UCSD-AML1 (cell line): ENCODE measurements around the gene CDC42SE2.
"Not testable (repeated sequence)": the region's sequence is repeated elsewhere in the genome, so short reads cannot be mapped to it uniquely, and the experiment has no call there.

Experiments used
- DNase-seq: peaks from one replicate; lab custom pipeline; 2025; ENCODE audit not compliant: unreplicated experiment; lab: John Stamatoyannopoulos, UW

The CDC42SE2 gene

DNA sequence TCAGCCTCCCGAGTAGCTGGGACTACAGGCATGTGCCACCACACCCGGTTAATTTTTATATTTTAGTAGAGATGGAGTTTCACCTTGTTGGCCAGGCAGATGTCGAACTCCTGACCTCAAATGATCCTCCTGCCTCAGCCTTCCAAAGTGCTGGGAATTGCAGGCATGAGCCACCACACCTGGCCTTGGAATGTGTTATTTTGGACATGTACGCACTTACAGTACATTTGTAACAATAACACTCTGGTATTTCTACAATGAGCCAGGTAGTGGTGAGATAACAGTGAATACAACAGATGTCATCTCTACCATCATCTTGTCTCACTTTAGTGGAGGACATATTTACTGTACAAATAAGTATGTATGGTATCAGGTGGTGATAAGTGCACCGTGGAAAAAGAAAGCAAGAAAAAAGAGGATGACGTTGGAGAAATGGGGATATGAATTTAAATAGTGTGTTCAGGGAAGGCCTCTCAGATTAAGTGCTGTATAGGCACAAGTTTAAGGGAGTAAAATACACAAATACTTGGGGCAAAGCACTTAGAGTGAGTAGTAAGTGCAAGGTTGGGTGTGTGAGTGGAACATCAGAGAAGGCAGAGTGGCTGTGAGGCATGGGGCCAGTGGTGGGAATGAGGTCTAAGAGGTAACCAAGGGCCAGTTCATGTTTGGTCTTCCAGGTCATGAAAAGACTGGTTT, 100.1 kb downstream of the CDC42SE2 start:
- no peak for DNase-seq

DNA sequence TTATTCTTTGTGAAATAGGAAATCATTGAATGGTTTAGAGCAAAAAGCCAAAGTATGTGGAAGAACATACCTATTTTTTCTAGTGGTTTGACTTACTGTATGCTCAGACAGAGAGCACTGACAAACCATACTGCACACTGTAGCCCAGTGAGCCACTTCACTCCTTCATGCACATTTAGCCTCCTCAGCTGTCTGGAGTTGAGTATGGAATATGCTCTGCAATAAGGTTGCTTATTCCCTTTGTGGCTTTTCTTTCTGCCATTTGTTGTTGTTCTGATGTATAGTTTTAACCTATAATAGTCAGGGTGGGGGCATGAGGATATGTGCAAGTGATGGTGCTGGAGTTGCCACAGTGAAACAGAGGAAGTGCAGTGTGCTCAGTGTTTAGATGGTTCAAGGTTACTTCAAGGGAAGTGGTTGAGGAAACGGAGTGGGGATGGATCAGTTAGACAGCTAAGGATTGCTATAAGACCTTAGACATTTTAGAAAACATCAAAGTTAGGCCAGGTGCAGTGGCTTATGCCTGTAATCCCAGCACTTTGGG, 100.7 kb downstream of the CDC42SE2 start:
- DNase-seq, result no peak

DNA sequence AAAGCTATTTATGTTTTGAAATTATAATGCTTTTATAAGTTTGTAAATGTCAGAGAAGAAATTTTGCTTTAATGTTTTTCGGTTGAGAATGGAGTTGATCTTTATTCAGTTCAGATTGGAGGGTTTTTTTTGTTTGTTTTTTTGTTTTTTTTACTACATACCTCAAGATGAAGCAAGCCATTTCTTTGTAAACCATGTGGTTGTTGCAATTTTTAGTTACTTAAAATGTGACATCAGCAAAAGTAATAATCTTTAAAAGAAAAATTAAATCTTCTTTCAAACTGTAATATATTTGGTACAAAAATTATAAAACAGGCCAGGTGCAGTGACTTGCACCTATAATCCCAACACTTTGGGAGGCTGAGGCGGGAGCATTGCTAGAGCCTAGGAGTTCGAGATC, 102.6 kb downstream of the CDC42SE2 start:
- no peak for DNase-seq

DNA sequence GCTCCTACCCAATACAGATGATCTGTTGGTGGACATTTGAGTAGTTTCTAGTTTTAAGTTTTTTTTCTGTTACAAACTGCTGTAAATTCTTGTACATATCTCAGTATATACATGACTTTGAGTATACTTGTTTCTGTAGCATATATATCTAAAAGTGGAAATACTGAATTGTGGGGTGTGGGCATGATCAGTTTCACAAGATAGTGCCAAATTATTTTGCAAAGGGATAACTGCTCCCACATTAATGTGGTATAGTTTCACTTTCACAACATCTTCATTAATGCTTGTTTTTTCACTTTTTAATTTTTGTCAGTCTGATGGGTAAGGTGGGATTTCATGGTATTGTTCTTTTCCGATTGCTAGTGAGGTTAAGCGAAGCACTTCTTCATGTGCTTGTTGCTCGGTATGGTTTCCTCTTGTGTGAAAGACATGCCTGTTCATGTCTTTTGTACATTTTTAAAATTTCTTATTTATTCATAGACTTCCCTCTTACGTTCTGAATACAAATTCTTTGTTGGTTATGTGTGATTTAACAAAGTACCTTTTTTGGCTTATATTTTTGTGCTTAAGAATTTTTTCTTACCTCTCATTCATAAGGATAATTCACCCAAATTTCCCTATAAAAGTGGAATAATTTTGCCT, 103.5 kb downstream of the CDC42SE2 start:
- no peak for DNase-seq

DNA sequence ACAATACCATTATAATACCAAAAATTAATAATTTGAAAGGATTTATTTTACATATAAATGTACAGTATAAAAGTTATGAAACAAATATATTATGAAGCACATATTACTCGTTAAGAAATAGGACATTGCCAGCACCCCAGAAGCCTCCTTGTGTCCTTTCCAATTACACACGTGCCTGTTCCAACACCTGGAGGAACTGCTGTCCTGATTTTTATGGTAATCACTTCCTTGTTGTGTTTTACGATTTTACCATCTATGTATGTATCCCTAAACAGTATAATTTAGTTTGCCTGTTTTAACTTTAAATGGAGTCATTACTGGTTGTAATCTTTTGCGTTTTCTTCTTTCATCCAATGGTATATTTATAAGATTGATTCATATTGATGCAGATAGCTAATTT, 105.0 kb downstream of the CDC42SE2 start:
- DNase-seq, result no peak

DNA sequence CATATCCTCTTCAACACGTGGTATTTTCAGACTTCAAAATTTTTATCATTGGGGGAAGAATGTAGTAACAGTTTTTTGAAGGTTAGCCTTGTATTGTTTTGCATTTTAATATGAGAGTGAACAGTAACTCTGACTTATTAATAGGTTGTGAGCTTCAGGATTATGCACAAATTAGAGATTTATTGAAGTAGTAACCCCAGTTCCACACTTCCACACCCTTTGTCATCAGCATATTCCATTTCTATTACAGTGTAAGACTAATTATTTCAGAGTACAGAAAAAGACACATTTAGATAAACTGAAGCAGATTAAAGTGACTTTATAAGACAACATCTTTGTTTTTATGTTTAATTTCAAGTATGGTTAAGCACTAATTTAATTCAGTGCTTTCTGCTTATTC, 105.7 kb downstream of the CDC42SE2 start:
- DNase-seq, result no peak

DNA sequence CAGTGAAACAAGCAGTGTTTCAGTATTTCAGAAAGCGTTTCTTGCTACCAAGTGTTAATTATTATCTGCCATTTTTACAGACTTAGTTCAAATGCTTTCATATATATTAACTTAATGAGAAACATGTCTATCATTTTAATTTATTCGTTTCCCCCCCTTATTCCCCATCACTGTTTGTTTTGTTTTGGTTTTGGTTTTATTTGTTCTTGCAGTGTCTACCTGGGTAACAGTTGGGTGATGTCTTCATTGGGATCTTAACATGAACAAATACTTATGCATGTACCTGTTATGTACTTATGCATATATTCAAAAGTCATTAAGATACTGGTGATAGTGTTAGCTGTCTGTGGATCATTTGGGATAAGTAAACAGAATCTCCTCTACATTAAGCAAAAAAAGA, 108.0 kb downstream of the CDC42SE2 start:
- DNase-seq, result no peak

DNA sequence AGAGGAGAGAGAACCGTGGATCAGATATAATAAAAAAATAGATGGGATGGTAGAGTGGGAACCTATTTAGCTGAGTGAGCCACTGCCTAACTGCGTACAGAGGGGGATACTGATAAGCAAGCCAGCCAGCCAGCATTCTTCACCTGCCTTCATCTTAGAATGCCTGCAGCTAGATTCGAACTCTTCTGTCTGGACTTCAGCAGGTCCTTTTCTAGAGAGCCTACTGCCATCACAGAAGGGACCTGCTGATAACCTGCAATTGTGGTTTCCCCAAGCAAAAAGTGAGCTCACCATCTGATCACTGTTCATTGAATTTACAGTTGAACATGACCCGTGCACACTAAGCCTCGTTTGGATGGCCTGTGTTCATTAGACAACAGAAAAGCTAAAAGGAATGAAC, 109.4 kb downstream of the CDC42SE2 start:
- no peak for DNase-seq

DNA sequence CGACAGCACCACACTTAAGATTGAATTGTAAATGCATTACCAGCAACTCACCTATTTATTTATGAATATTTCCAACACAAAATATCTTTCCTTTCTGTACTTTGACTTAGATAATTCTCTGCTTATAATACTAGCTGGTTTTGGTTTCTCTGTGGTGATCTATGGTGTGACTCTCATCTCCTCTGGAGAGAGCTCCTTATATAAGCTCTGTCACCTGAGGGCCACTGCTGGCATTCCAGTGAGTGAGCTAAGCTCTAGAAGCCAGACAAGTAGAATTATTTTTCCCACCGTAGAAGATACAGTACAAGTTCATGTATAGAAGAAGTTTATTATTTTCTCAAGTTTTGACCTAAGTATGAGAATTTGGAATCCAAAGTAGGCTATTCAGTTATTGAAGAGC, 111.5 kb downstream of the CDC42SE2 start:
- DNase-seq, result no peak

DNA sequence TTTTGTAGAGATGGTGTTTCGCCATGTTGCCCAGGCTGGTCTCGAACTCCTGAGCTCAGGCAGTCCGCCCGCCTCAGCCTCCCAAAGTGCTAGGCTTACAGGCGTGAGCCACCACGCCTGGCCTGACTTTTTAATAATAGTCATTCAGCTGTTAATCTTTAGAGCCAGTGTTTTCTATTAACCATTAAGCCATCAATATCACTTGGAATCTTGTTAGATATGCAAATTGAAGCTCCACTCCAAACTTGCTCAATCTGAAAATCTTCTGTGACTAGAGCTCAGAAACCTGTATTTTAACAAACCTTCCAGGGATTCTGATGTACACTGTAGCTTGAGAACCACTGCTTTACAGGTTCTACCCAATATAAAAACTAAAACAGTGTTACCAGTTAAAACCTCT, 113.5 kb downstream of the CDC42SE2 start:
- no peak for DNase-seq

DNA sequence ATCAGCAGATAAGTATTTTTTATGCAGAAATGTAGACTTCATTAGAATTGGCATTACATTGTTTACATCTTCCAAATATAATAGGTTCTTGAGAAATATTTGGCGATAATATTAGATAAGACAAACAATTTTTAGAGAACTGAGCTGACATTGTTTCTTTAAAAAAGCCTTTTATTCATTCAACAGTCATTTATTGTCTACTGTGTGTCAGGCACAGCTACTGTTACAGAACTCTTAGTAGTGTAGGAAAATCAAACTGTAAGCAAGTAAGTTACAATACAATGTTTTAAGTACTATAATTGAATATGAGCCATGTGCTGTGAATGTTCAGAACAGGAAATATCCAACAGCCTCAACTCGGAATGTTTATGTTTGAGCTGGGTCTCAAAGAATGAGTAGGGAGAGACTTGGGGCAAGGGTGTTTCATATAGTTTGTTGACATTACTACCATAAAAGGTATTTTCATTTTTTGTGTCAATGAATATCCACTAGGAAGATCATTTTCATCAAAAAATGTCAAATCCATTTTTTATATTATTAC, 114.0 kb downstream of the CDC42SE2 start:
- no peak for DNase-seq

DNA sequence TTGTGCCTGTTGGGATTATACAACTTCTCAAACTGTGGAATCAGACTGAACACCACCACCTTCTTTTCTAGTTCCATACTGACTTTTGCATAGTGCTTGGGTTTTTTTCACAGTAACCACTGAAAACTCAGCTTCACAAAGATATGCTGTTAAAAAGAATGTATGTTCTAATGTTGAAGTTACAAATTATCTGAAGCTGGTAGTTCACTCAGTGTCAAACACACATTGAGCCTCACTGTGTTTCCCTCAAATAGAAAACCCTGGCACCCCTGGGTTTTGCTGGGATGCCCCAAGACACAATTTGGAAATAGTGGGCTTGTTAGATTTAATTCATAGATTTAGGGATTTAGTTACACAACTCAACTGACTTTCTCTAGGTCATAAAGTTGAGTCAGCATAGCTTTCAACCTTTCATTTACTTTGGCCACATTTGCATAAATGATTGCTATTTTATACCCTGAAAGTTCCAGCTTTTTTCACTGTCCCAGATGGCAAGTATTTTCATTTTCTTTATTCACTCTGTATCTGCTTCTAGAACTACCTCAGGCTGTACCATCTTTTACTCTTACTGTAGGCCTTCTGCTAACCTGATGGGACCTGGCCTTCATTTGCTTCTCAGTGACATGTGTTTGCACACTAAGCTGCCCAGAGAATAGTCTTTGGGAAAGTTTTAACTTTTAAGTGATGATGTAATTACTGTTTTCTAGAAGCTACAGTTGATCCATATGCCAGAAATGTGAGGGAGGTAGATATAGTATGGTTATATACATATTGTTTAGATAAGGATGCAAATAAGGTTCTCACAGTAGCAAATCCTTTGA, 115.1 kb downstream of the CDC42SE2 start:
- DNase-seq, result no peak

DNA sequence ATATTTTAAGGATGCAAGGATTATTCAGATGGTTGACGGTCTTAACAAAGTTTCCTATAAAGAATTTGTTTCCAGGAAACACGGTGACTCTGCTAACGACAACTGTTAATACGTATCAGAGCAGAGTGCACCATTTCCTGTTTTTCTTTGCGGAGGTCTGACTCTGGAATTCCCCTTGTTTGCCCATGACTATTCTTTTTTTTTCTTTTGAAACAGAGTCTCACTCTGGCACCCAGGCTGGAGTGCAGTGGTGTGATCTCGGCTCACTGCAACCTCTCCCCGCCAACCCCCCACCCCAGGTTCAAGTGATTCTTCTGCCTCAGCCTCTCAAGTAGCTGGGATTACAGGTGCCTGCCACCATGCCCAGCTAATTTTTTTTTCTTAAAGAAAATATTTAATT, 115.9 kb downstream of the CDC42SE2 start:
- DNase-seq, result peak; percentile 31

DNA sequence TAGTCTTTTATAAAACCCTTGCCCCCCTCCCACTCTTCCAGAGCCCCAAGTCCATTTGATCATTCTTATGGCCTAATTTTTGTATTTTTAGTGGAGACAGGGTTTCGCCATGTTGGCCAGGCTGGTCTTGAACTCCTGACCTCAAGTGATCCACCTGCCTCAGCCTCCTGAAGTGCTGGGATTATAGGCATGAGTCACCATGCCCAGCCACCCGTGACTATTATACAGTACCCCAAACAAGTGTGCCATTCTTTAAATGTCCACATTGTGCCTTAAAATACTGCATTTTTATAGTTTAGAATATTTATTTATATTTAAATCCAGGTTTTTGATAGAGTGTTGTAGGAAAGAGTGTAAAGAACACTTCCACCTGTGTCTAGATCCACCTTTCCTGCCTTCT, 116.4 kb downstream of the CDC42SE2 start:
- not testable (repeated sequence) for DNase-seq

DNA sequence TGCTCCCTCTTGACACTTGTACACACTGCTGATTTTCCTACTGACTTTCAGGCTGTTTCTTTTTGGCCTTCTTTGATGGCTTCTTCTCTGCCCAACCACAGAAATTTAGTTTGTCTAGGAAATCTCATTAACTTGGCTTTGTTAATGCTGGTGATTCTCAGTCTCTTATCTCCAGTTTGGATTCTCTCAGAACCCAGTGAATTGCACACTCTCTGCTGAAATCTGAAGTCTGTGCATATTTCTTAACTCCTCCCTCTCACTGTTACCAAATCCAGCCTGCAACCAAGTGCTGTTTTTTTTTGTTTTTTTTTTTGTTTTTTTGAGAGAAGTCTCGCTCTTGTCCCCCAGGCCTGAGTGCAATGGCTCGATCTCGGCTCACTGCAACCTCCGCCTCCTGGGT, 117.2 kb downstream of the CDC42SE2 start:
- DNase-seq, result no peak

DNA sequence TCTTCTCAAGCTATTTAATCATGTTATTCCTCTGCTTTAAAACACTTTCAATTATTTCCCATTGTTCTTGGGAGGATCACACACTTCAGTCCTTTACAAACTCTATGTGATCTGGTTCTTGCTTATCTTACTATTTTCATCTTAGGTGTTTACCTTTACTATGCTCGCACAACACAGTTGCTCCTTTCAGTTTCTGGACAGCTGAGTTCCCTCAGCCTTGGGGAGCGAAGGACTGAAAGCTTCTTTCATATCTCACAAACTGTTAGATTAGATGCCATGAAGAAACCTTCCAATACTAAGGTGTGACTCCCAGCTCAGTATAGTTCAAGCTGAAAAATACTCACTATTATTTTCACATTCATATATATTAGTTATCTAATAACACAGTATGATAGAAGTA, 117.9 kb downstream of the CDC42SE2 start:
- DNase-seq, result no peak

DNA sequence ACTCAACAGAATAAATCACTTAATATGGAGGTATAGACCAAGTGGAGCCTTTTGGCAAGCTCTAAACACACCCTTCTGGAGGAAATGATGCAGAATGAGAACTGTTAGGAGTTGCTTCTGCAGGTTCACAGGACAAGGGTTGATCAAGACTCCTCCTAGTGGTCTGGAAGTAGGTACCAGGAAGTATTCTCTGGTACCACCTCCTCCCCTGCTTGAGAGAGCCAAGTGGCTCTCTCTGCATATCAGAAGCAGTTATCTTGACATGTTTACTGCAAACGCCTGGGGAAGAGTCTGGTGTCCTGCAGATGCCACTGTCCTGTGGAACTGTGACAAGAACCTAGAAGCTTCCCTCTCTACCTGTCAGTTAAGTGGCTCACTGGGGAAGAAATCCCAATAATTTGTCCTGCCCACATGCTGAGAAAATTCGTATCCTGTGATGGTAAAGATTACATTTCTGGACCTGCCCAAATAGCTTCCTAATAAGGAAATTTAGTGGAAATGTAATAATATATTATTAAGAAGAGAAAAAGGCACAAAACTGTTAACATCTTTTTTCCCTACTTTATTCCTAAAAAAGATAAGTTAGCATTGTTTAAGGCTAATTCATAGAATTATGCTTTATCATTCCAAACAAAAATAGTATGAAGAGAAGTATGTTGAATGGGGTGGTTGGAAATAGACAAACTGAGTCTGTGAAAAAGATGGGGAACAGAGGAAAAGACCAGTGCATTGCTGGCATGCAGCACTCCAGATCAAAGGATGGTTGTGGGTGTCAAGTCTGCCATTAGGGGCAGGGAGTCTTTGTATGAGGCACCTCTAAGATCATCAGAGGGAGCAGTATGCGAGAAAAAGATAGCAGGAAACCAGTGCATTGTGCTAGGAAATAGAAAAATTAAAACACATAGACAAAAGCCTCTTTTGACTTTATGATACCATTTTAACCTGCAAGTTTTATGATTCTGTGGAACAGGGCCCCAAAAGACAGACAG, 118.8 kb downstream of the CDC42SE2 start:
- peak; percentile 19 for DNase-seq

DNA sequence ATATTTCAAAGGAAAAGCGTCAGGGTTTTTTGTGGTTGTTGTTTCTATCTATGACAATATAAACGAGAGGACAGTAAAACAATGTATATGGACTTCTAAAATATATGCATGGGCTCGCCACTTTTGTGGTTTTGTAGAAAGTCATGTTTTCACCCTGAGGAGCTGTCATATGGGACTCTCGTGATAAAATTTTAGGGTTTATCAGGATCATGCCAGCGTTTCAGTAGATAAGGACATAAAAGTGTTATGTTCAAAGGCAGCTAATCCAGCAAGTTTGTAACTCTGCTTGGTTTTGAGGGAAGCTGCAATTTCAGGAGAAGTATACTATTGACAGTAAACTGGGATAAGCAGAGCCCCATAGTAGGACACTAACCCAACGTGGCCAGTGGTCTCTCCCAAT, 120.3 kb downstream of the CDC42SE2 start:
- no peak for DNase-seq

DNA sequence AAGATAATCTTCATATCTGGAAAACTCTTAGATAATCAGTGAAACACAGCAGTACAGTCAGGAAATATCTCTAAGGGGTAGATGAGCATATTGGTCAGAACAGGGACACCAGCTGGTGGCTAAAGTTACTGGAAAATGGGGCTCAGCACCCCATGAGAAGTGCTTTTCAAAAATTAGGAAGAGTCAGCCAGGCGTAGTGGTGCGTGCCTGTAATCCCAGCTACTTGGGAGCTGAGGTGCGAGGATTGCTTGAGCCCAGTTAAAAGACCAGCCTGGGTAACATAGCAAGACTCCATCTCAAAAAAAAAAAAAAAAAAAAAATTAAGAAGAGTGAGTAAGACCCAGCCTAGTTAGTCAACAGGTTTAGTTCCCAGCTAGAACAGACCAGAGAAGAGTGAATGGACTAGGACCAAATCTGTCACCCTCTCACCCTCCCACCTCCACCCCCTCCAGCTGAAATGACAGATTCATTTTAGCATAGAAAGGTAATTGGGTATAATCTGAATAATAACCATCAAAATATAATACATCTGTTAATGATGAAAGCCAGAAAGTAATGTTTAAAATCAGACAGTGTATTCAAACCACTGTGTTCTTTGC, 120.9 kb downstream of the CDC42SE2 start:
- DNase-seq, result no peak

DNA sequence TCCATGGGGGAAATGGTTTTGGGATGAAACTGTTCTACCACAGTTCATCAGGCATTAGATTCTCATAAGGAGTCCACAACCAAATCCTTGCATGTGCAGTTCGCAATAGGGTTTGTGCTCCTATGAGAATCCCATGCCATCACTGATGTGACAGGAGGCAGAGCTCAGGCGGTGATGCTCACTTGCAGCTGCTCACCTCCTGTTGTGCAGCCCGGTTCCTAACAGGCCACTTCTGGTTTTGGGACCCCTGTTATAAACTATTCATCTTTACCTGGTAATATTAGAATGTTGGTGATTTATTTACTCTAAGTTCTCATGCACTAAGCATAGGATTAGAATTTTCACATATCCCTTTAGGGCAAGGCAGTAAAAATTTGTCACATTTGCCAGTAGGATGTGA, 122.3 kb downstream of the CDC42SE2 start:
- no peak for DNase-seq
